GM19035 (cell line): ENCODE results near the gene GSE1.
"Not testable (repeated sequence)": the region's sequence is repeated elsewhere in the genome, so short reads cannot be mapped to it uniquely, and the experiment has no call there.

ENCODE experiments used
- ATAC-seq: cut with Tn5 transposase; IDR thresholded peaks from one replicate; pipeline ENCODE4 v1.9.1; 2021; ENCODE audit not compliant: unreplicated experiment

GSE1 gene

DNA sequence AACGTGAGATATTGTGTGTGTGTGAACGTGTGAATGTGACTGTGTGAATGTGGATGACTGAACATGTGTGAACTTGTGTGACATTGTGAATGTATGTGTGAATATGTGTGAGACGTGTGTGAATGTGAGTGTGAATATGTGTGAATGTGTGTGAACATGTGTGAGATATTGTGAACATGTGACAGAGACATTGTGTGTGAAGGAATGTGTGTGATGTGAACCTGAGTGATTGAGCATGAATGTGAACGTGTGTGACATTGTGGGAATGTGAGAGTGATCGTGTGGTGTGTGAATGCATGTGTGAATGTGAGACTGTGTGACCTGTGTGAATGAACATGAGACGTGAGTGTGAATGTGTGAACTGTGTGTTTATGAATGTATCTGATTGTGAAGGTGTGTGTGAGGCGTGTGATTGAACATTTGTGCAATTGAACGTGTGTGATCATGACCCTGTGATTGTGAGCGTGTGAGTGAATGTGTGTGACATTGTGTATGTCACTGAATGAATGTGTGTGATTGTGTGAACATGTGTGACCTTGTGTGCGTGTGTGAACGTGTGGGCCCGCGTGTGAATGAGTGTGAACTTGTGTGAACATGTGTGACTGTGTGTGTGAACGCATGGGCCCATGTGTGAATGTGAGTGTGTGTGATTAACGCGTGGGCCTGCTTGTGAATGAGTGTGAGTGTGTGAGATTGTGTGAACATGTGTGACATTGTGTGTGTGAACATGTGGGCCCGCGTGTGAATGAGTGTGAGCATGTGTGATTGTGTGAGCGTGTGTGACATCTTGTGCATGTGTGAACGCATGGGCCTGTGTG, 23.2 kb upstream of the GSE1 start:
- no peak for ATAC-seq

DNA sequence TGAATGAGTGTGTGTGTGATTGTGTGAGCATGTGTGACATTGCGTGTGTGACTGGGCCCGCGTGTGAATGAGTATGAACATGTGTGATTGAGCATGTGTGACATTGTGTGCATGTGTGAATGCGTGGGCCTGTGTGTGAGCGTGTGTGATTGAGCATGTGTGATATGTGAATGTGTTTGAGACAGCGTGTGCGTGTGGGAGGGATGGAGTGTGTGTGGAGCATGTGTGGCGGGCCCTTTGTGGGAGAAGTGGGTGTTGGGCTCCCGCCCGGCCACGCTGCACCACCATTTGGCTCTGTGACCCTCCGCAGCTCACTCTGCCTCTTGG, 22.7 kb upstream of the GSE1 start:
- no peak for ATAC-seq

- ATAC-seq, result no peak
These were observed 21.7 kb upstream of the GSE1 start for GRCh38 chr16:85591381-85591780.

DNA sequence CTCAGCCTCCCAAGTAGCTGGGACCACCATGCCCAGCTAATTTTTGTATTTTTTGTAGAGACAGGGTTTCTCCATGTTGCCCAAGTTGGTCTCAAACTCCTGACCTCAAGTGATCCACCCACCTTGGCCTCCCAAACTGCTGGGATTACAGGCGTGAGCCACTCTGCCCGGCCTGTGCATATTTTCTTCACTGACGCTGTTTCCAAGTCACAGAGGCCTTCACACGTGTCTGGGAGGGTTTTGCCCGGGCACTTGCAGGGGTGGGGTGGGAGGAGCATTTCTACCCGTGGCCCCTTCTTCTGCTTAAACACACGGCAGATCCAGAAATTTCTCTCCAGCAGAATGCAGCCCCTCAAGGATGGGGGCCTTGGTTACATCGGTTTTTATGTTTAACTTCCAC, 20.8 kb upstream of the GSE1 start:
- not testable (repeated sequence) for ATAC-seq

DNA sequence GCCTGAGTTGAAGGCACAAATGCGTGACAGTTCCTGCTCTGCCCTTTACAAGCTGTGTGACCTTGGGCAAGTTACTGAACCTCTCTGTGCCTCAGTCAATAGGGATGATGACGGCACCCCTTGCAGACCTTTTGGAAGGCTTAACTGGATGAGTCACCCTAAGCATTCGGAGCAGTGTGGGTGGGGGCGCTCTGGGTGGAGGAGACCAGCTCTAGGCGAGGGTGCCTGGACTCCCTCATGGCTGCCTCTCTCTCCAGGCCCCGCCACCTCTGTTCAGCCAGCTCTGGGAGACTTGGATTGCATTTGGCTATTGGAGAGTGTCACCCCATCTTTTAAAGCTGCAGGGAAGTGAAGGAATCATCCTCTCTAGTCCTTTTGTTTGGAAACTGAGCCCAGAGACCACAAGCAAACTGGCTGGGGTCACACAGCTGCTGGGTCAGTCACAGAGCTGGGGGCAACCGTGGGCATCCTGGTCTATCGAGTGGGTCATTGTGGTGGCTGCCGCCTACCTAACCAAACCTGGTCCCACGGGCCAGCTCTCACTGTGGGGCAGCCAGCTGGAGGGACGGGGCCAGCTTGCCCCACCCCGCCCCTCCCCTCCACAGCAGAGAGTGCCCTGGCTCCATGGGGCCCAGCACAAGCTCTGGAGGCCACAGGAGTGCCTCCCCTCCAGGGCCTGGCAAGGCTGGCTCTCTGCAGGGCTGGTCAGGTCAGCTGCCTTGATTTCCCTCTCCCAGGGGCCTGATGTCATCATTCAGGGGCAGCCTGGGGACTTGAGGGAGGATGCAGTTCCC, 20.2 kb upstream of the GSE1 start:
- no peak for ATAC-seq

DNA sequence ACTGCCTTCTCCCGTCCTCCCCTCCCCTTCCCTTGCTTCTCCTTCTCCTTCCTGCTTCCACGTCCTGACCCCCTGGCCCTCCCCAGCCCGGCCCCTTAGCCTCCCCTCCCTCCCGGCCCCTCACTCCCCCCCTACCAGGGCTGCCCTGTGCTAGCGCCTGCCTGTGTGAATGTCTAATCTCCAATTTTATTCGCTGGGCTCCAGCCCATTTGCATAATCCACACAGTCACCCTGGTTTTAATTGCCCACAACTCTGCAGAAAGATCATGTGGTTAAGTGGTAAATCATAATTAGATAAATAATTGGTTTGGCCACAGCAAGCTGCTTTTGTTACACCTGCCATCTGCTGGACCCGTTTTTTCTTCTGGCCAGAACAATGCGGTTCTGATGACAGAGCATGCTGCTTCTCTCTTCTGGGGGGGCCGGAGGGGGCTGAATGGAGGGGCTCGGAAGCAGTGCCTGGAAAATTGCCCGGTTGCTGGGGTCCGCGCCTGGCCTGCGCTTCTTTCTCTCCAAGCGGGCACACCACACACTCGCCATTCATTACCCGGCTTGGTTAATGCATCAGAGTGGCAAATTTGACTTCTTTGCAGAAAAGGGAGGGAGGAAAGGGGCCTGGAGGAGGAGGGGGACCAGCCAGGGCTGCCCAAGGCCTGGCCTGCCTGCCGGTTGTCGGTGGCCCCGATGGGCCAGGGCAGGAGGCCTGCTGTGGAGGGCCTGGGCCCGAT, 19.5 kb upstream of the GSE1 start:
- ATAC-seq, result no peak

DNA sequence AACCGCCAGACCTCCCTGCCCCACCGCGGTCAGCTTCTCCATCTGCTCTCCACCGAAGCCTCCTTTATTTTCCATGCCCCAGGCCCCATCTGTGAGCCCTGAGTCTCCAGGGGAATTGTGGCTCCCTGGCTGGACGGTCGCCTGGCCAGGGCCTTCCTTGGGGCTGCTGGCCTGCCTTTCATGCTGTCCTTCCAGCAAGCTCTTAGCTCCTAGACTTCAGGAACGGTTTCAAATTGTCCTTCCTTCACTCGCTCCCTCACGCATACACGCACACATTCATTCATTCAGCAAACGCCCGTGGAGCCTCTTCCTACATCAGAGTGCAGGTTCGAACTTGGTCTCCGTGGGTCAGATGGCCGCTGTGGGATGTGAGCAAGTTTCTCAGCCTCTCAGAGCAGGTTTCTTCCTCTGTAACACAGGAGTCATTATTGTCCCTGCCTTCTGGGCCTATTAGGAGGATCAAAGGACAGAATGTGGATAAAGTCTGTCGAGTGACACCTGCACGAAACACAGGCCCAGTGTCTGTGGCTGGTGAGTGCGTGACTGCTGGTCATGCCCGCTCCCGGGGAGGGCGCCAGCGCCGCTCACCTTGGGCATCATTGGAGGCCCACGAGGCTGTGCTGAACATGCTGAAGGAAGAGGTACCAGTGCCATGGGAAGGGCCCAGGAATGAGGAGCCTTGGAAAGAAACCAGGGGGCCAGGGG, 18.7 kb upstream of the GSE1 start:
- ATAC-seq, result no peak

DNA sequence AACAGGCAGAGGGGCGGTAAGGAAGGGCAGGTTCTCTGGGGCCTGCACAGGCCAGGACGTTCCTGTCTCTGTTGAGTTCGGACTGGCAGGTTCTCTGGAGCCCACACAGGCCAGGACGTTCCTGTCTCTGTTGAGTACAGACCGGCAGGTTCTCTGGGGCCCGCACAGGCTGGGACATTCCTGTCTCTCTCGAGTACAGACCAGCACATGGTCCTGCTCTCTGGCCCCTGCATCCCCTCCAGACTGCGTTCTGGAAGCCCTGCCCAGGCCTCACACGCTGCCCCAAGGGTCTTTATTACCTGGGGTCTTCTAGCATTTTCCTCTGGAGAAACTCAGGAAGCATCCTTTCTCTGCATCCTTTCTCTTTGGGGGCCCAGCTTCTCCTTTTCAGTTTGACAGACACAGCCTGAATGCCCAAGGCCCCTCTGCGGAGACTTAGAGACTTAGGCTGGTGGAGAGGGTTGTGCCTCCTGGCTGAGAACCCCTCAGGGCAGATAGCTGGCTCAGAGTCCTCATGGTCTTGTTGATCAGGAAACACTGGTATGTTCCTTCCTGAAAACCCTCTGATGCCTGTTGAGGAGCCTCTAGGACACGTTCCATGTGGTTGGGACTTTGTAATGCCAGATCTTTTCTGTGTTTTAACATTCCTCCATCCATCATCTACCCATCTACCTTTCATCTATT, 18.0 kb upstream of the GSE1 start:
- ATAC-seq, result no peak

DNA sequence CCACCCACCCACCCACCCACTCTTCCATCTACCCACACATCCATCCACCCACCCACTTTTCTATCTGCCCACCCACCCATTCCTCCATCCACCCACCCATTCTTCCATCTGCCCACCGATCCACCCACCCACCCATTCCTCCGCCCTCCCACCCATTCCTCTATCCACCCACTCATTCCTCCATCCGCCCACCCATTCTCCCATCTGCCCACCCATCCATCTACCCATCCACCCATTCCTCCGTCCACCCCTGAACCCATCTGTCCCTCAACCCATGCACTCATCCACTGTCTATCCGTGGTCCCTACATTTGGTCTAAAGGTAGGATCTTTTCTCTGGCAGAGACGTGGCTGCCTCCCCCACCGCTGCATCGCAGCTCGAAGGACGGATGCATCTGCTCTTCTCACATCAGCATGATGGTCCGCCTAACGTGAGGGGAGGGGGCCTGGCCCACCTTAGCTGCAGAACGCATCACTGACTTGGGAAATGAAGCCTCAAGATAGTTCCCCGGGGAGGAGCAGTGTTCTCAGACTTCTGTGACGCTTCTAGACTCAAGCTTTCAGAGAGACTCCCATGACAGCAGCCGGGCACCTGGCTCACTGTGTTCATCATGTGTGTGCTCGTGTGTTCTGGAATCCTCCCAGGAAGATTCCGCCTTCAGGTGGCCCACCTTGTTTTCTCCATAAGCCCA, 17.2 kb upstream of the GSE1 start:
- ATAC-seq, result no peak

- no peak for ATAC-seq
These were observed 15.0 kb upstream of the GSE1 start for GRCh38 chr16:85598141-85598540.

- no peak for ATAC-seq
These were observed 13.0 kb upstream of the GSE1 start for GRCh38 chr16:85600078-85600477.

DNA sequence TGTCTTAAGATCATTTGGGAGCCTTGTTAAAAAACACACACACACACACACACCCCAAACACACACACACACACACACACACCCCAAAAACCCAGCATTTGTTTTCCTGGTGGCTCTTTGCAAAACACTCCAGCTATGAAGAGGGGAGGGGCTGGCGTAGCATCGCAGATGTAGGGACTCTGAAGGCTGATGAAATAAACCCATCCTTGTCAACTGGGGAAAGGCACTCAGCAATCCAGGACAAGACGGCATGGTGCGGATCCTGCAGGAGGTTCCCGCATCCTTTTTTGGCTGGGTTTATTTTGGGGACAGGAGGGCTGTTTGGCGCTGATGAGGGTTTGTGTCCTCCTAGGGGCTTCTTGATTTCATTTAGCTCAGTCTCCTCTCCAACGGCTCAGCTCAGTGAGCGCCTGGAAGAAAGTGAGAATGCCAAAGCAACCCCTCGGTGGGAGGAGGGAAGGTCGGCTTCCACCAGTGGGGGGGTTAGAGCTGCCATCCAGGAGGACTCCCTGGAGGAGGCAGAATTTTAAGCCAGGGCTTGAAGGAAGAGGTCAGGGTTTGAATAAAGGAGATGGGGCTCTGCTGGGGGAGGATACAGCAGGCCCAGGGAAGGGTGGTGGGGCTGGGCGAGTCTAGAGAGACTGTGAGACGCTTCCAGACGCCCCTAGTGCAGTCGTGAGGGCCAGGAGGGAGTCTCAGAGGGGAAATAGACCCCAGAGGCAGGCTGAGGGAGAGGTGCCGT, 12.4 kb upstream of the GSE1 start:
- ATAC-seq, result no peak

DNA sequence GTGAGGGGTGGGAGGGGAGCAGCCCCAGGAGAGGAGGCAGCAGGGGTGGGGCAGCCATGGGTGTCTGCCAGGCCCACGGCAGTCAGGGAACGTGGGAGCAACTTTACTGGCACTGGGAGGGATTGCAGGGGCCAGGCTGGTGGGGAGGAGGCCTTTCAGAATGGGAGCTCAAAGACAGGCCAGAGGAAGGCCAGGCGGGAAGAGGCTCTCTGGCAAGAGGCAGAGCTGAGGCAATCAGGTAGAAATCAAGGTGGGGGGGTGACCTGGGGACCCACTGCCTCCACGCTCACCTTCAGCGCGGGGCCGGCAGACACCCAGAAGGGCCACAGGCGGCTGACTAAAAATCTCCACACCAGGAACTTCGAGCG, 11.9 kb upstream of the GSE1 start:
- ATAC-seq, result no peak

- no peak for ATAC-seq
These were observed 11.3 kb upstream of the GSE1 start for GRCh38 chr16:85601730-85602401.

- ATAC-seq, result no peak
These were observed 10.5 kb upstream of the GSE1 start for GRCh38 chr16:85602402-85603202.

- no peak for ATAC-seq
These were observed 9.8 kb upstream of the GSE1 start for GRCh38 chr16:85603203-85603755.

DNA sequence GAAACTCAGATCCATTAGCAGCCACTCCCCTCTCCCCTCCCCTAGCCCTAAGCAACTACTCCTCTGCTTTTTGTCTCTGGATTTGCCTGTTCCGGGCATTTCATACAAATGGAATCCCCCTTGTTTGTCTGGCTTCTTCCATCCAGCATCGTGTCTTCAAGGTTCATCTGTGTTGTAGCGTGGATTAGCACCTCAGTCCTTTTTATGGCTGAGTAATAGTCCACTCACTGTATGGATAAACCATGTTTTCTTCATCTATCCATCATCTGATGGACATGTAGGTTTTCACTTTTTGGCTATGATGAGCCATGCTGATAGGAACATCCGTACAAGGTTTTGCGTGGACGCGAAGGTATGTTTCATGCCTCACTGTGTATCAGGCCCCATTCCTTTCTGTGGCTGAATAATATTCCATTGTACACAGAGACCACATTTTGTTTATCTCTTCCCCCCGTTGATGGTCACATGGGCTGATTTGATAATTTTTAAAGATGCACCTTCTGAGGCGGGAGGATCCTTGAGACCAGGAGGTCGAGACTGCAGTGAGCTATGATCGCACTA, 8.9 kb upstream of the GSE1 start:
- ATAC-seq, result no peak
